ENCODE results near the gene DEFB124. TPM values are rescaled to one million over a fixed set of nuclear protein-coding genes. Genes with fewer than 3 reads are reported as not detected.
"Not testable (repeated sequence)": the region's sequence is repeated elsewhere in the genome, so short reads cannot be mapped to it uniquely, and the experiment has no call there.

DEFB124 gene
- total RNA-seq, 1 experiment from 2014 or later: not detected

- no peak for DNase-seq (ENCODE audit: low read depth)
These were observed 13.2 kb upstream of the DEFB124 start for GRCh38 chr20:31488115-31488514.

GRCh38 chr20:31485450-31486339, 10.8 kb upstream of the DEFB124 start:
- peak; percentile 45 for DNase-seq (ENCODE audit: low read depth)

- no peak for DNase-seq (ENCODE audit: low read depth)
These were observed 9.1 kb upstream of the DEFB124 start for GRCh38 chr20:31484001-31484400.

GRCh38 chr20:31476643-31477215, 1.8 kb upstream of the DEFB124 start:
- no peak for DNase-seq (ENCODE audit: low read depth)

GRCh38 chr20:31476294-31476585, 1.3 kb upstream of the DEFB124 start:
- DNase-seq (ENCODE audit: low read depth): no peak

GRCh38 chr20:31475472-31476293, 756 bp upstream of the DEFB124 start:
- no peak for DNase-seq (ENCODE audit: low read depth)

- DNase-seq (ENCODE audit: low read depth): no peak
These were observed 860 bp downstream of the DEFB124 start for GRCh38 chr20:31474097-31474436.

GRCh38 chr20:31473331-31474096, 1.4 kb downstream of the DEFB124 start:
- no peak for DNase-seq (ENCODE audit: low read depth)

GRCh38 chr20:31472395-31473330, 2.3 kb downstream of the DEFB124 start:
- DNase-seq (ENCODE audit: low read depth): no peak

- not testable (repeated sequence) for DNase-seq (ENCODE audit: low read depth)
These were observed 4.0 kb downstream of the DEFB124 start for GRCh38 chr20:31470946-31471345.

- DNase-seq (ENCODE audit: low read depth): no peak
These were observed 20.6 kb downstream of the DEFB124 start for GRCh38 chr20:31454361-31454760.

GRCh38 chr20:31452575-31452974, 22.4 kb downstream of the DEFB124 start:
- no peak for DNase-seq (ENCODE audit: low read depth)

GRCh38 chr20:31449511-31450414, 25.2 kb downstream of the DEFB124 start:
- no peak for DNase-seq (ENCODE audit: low read depth)

- no peak for DNase-seq (ENCODE audit: low read depth)
These were observed 28.7 kb downstream of the DEFB124 start for GRCh38 chr20:31446084-31446819.

GRCh38 chr20:31440012-31440659, 34.8 kb downstream of the DEFB124 start, which contains the start of gene DEFB123:
Gene DEFB123, plus strand, starts transcription at chr20:31440632. Its CDS starts 67 bp downstream, at chr20:31440699.
- DNase-seq (ENCODE audit: low read depth): peak; percentile 7

GRCh38 chr20:31430568-31431115, 44.3 kb downstream of the DEFB124 start:
- no peak for DNase-seq (ENCODE audit: low read depth)

- not testable (repeated sequence) for DNase-seq (ENCODE audit: low read depth)
These were observed 47.4 kb downstream of the DEFB124 start for GRCh38 chr20:31427576-31427975.

Measured in Daoy (cell line).